ENCODE results near the gene ZMIZ1.

Gene ZMIZ1

GRCh38 chr10:79308969-79309665, 240.4 kb downstream of the ZMIZ1 start:
- no peak for DNase-seq (ENCODE audit: low read depth)

DNA sequence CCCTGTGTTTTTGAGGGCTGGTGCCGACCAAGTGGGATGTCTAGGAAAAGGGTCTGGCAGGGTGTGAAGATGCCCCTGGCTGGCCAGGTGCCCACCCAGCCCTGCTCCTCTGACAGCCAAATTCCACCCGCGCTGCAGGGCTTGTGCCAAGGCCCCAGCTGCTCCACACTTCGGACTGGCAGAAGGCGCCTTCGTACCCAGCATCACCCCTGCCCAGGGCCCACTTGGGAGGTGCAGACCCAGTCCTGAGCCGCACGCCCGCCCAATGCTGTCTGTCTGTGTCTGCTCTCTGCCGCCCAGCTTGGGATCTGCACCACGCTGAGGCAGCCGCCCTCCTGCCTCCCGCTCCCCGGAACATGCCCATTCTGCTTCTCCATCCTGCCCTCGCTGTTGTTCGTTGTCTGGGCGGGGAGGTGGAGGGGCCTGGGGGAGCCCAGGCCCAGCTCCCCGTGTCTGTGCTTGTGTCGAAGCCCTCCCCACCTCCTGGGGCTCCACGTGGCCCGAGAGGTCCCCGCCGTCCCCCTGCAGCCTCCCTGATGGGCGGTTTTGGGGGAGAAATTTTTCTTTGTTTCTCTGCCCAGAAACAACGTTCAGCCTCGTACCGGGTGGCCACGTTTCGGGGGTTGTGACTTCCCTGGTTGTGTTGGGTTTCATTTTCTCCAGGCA, 241.6 kb downstream of the ZMIZ1 start:
- DNase-seq (ENCODE audit: low read depth): no peak

DNA sequence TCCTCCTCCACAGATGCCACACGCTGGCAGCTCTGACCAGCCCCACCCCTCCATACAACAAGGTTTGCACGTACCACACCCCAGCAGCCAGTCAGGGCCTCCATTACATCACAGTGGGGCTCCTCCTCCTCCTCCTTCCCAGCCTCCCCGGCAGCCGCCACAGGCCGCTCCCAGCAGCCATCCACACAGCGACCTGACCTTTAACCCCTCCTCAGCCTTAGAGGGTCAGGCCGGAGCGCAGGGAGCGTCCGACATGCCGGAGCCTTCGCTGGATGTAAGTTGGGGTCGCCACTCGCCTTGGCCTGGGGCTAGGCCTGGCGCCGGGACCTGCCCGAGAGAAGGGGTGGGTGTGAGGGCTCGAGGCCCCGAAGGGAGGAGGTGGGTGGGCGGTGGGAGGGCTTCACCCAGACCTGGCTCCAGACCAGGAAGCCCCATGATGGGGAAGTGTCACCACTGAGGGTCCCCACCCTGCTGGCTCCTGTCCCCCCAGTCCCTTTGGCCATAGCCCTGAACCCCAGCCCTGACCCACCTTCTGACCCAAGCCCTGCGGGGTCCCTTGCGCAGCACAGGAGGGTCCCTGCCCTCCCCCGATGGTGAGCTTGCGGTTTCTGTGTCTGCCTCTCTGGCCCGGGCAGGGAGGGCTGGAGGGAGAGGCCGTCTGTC, 242.3 kb downstream of the ZMIZ1 start:
- DNase-seq (ENCODE audit: low read depth): no peak

DNA sequence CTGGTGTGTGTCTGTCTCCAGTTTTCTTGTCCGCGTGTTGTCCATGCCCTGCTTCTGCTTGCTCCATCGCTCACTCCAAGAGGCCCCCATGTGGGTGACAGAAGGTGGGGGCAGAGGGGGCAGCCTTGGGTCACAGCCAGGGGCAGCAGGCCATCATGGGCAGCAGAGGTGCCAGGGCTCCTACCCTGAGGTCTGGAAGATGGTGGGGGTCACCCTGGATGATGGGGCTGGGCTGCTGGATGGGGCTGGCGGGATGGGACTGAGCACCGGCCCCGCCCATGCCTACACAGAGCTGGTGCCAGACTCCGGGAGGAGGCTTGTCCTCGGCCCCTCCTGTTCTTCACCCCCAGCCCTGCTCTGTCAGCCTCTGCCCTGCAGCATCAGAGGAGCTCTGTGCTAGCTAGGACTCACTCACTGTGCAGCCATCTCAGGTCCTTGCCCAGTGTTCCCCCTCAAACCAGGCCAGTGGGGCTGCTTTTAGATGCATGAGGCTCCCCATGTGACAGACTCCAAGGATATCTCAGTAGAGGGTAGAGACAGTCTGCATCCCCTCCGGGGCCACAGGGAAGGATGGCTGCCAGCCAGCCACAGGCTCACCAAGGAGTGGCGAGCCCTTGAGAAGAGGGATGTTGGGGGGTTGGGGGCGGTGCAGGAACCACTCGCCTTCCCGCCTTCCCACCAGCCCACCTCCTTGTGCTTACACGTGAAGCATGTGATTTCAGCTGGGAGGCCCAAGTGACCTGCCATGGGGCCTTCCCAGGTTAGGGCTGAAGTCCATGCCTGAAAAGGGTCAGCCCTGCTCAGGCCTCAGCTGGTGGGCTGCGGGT, 243.0 kb downstream of the ZMIZ1 start:
- DNase-seq (ENCODE audit: low read depth): no peak

DNA sequence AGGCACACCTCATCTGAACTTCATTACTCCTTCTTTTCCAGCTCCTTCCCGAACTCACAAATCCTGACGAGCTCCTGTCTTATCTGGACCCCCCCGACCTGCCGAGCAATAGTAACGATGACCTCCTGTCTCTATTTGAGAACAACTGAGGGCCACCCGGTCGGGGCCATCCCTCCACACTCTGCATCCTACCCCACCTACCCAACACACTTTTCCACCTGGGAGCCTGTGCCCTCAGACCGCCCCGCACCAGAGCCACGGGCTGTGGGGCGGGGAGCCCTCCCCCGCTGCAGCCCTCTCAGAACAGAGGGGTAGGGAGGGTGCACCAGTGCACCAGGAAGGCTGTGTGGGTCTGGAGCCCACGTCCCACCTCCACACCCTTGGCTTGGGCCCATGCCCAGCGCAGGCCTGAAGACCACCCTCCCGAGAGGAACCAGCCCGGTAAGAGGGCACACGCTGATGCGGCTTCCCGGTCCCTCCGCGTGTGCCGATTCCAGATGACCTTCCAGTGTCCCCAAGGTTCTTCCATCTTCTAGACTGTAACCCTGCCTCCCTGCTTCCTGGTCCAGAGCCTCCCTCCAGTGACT, 243.9 kb downstream of the ZMIZ1 start:
- no peak for DNase-seq (ENCODE audit: low read depth)

- no peak for DNase-seq (ENCODE audit: low read depth)
Observed at GRCh38 chr10:79313320-79313719, 244.6 kb downstream of the ZMIZ1 start.

GRCh38 chr10:79313911-79314439, 245.2 kb downstream of the ZMIZ1 start:
- no peak for DNase-seq (ENCODE audit: low read depth)

GRCh38 chr10:79314761-79315601, 246.2 kb downstream of the ZMIZ1 start:
- no peak for DNase-seq (ENCODE audit: low read depth)

DNA sequence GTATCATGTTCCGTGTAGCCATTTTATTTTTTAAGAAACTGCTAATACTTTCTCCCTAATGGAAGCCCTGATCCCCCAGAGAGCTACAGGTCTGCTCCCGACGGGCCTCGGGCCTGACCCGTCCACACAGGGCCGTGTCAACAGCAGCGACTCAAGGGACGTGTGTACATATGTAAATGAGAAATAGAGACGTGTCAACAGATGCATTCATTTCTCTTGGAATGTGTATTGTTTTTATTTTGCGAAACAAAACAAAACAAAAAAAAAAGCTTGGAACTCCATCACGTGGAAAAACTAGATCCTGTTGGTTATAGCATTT, 246.8 kb downstream of the ZMIZ1 start:
- no peak for DNase-seq (ENCODE audit: low read depth)

DNA sequence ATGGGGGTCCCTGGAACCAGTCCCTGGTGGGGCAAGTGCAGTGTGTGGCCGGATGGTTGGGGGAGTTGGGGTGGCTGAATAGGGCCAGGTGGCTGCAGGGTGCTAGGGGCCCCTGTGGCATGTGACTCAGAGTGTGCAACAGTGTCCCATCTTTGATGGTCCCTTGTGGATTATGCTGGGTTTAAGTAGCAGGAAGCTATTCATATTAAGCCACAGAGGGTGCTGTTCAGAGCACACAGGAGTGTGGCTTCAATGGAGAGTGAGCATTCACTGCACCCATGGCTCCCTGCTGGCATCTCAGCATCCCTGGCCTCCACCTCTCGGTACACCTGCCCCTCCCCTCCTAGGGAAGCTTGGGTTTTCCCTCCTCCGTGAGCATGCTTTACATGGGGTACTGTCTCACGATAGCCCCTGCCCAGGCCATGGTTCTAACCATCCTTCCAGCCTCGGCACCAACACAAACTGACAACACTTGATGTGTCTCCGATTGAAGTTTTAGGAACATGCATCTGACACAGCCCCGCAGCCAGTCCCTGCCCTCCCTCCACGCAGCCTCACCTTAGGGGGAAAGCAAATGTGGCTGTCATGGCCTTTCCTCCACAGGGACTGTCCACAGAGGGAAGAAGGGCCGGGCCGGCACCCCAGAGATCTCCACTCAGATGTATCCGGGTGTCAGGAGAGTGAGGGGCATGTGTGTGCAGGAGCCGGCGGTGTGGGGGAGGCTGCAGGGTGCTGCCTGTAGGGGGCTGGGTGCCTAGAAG, 248.1 kb downstream of the ZMIZ1 start:
- no peak for DNase-seq (ENCODE audit: low read depth)

DNA sequence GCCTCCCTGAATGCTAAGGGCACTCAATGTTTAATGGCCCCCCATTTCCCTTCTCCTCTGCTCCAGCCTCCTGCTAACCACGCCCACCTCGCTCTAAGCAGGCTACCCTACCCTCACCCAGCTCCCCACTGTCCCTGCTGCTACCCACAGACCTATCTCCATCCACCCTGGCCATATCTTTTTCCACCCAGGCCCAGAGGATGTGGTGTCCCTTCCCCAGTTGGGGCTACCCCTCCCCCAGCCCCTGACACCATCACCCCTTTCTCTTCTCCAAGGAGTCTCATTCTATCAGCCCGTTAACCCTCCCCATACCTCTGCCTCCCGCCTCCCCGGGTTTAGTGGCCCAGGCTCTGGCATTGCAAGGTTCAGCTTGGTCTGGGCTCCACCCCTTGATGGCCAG, 249.6 kb downstream of the ZMIZ1 start:
- DNase-seq (ENCODE audit: low read depth): no peak

DNA sequence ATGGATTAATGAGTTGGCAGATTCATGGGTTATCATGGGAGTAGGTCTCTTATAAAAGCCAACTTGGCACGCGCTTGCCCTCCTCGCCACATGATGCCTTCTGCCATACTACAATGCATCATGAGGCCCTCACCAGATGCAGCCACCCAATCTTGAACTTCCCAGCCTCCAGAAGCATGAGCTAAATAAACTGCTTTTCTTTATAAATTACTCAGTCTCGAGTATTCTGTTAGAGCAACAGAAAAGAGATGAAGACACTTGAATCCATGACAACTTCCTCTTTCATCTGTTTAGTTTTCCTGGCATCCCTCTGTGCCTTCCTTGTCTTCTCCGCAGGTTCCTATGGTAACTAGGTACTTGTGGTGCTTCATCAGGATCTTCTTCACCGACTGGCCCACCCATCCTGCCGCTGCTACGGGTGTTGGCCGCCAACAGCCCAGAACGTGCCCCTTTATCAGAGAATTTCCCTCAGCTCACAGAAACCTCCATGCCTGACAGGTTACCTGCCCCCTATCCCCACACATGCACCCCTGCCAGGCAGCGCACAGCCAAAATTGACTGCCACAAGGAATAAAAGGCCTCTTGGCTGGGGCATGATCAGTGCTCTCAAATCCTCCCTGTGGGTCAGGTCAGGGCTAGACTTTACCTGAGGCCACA, 250.5 kb downstream of the ZMIZ1 start:
- no peak for DNase-seq (ENCODE audit: low read depth)

GRCh38 chr10:79320316-79320715, 251.6 kb downstream of the ZMIZ1 start:
- no peak for DNase-seq (ENCODE audit: low read depth)

DNA sequence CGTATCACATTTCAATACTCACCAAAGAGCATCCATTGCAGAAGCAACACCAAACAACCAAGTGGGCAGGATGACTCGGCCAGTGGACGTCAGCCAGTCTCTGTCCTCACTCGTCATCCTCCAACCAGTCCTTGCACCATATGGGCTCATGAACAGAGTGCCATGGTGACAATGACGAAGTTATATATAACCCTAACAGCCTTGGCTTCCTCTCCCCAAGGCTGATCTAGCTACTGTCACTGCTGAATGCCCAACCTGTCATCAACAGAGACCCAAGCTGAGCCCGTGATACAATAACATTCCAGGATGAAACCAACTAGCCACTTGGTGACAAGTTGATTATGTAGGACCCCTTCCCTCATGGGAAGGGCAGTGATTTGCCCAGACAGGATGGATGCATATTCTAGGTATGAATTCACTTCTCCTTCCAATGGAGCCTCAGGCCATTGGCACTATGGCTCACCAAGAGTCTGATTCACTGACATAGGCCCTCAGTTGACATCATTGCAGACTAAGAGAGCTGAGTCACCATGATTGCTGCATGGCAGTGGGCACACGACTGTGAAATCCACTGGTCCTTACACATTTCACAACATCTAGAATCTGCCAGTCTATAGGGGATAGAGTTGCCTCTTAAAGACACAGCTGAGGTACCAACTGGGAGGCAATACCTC, 252.2 kb downstream of the ZMIZ1 start:
- peak; percentile 28 for DNase-seq (ENCODE audit: low read depth)

DNA sequence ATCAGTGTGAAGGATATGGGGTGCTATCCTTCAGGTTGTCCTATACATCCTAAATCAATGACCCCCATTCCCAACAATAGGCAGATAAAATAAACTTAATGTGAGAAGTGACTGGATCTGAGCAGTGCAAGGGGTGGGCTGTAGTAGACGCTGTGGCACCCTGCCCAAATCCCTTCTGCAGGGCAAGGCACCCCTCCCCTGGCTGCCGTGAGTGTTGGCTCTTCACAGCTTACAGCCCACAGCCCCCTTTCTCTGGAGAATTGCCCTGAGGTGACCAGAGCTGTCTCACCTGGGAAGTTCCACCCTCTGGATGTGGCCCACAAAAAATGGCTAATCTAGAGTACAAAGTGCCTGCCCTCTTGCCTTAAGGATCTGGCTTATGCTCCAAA, 252.7 kb downstream of the ZMIZ1 start:
- no peak for DNase-seq (ENCODE audit: low read depth)

DNA sequence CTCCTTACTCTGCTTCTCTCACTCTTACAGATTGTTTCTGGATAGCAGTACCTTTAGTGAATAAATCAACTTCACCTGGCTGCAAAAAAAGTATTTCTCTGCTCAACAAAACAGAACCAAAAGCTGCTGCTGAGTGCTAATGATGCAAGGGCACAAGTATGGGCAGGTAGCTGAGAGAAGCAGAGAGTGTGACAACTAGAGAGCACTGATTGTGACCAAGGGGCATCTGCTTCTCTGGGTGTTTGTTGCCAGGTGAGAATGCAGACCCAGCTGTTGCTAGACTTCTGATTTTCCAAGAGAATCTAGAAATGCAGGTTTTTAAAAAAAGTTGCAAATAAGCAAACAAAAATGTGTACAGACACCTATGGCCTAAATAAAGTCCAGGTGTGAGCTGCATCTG, 253.2 kb downstream of the ZMIZ1 start:
- no peak for DNase-seq (ENCODE audit: low read depth)

DNA sequence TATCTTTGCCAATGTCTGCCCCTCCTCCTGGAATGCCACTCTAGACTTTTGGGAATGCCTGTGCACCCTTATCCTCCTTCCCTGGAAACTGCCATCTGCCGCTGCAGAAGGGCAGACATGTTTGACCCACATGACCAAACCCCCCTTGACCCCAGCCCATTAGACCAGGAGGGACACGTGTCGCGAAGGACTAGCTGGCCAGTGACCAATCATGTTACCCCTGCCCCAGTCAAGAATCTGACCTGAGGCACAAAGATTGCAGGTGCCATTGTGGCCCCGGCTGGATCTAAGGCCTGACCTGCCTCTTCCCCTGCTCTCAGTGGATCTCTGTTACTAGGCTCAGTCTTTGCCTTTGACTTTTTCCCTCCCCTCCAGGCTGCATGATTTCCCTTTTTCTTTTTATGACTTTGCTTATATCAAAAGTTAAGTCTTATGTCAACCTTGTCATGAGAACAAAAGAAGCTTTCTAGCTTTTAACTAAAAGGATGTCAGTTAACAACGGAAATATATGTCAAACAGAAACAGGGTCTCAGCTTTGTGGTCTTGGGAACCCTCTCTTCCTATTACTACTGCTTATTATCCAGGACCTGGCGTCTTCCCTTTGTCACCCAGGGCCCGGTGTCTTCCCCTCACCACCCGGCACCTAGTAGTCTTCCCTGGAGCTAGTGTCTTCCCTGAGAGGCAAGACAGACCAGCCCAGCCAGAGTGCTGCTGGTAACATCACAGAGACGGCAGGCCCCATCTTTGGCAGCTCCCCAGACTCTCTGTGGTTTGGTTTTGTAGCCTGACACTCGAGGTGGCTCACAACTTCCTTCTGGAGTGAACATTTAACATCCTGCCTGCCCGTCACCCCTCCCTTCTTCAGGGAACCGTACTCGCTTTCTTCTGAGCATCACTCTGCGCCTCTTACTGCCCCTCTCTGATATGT, 254.1 kb downstream of the ZMIZ1 start:
- peak; percentile 59 for DNase-seq (ENCODE audit: low read depth)

DNA sequence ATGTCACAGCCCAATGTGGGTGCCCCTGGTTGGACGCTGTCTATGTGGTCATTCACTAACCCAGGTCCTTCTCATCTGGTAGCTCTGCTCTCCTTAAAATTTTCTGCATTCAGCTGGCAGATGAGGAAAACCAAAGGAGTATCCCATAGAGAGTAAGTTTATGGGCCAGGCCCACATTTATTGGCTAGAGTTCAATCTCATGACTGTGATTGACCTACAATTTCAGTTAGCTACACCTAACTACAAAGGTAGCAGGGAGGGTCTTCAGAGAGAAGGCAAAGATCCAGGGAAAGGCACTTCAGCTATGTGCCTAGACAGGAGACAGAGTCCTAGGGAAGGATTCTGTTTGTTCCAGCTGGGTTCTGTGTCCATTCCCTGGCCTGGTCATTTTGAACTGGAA, 254.8 kb downstream of the ZMIZ1 start:
- DNase-seq (ENCODE audit: low read depth): no peak
